ENCODE results near the gene UBE2D2. TPM values are rescaled to one million over a fixed set of nuclear protein-coding genes. Genes with fewer than 3 reads are reported as not detected.

Gene UBE2D2
- total and polyA plus RNA-seq, 2 of the 13 experiments (the other 11 are each of a cell fraction or from before 2014, with no cell fraction given): 79.1 to 109 TPM

DNA sequence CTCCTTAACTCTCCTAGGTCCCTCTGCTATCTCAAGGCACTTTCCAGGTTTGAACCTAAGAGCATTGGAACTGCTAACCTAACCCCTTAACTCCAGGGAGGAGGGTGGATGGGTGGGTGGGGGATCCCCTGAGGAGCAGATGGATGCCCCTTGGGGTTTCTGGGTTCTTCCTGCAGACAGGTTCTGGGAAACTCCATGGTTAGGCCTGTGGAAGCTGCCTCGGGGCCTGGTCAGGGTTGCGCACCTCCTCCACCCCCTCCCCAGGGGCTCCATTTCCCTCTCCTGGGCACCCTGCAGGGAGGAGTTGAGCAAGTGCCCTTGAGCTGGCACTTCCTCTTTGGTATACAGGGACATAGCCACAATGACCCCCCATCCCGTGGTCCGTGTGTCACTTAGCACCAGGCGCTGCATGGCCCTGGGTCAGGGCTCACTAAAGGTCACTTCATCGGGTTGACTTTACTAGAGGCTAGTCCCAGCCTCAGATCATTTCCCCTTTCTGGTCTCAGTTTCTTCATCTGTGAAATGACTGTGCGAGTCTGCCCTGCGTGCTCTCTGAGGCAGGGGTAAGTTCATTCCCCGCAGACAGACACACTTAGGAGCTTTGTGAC, 103.1 kb downstream of the UBE2D2 start (continued):
- TF ChIP-seq ZXDC (CRISPR knock-in tag; IDR thresholded peaks at IDR 0.05): no peak

DNA sequence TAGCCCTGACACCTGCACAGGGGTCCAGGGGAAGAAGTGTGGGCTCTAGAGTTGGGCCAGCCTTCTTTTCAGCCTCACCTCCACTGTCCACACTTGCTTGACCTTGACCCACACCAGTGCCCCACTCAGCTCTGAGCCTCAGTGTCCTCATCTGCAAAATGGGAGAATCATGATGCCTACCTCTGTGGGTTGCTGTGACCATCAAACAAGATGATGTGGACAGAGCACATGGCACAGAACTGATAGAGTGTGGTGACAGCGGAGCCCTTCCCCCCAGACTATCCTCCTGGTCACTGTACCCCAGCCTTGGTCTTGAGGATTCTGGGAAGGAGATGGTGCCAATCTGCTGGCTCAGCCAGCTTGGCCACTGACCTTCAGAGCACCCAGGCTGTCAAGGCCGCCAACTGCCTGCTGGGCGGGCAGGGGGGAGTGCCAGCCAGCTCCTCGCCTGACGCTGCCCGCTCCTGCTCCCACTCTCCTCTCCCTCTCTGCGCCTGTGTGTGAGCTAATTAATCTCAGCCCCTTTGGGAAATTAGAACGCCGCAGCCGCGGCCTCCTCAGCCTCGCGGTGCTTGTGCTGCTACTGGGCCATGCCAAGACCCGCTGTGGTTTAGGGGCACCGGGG, 103.7 kb downstream of the UBE2D2 start:
- H3K9me3 ChIP-seq (ENCODE audit: low read length): no peaks in the 10 kb centered on the region
- H3K27ac ChIP-seq (ENCODE audit: extremely low read length, insufficient read depth, low read length): no peak overlapping the region
- POLR2A ChIA-PET: interaction anchor here (3.5 kb wide), 1 partner anchor 10 kb away, joined by 12 read pairs; no protein-coding TSS in a partner anchor
- intact Hi-C loops (cut with micrococcal nuclease; ENCODE audit: unreplicated experiment) (no loop called here), in situ Hi-C loops (cut with HindIII; ENCODE audit: extremely low pct_ligation_motif_present, low pct_unique_long_range_greater_than_20kb) (no loop called here)
- peaks cover 53% of the 10 kb centered on the region for H3K4me1 ChIP-seq (ENCODE audit: insufficient read depth, low read length)
- no peak for ATAC-seq
- H3K27me3 ChIP-seq (ENCODE audit: control insufficient read depth in 1 of 2, insufficient read depth in 2 of 2, low read length in 2 of 2): no peaks in the 10 kb centered on the region
- no peak for FAIRE-seq
- H3K9ac ChIP-seq (ENCODE audit: insufficient read depth, low read depth, low read length): no peak overlapping the region
- H3K4me3 ChIP-seq (replicated peaks in 1 of 3; ENCODE audit: insufficient read depth in 1 of 3, low read depth in 2 of 3, low read length in 3 of 3): no peak overlapping the region
- no peak overlapping the region for H3K4me2 ChIP-seq (ENCODE audit: low read depth, low read length)
- no peak overlapping the region for H2AFZ ChIP-seq (ENCODE audit: low read length)
- no peak for DNase-seq (ENCODE audit: low spot score)
- CTCF ChIA-PET (ENCODE audit: low intra/inter-chr PET ratio, low total read pairs): no interaction called here
- WGBS (ENCODE audit: low lambda C conversion rate): 97% methylated on average over 11 of the region's 15 CpGs
- TF ChIP-seq ZMYM3 (CRISPR knock-in tag; IDR thresholded peaks at IDR 0.05) (peak; percentile 45; the same call in 1 of the 2 replicates), ZNF589 (CRISPR knock-in tag; conservative IDR thresholded peaks at IDR 0.05) (no peak), HNRNPL (IDR thresholded peaks at IDR 0.05; ENCODE audit: low read depth, low read length) (0 out of 2 replicates have a peak, but pooled peaks have one; percentile 60), KDM1A (CRISPR knock-in tag; IDR thresholded peaks at IDR 0.05) (0 out of 2 replicates have a peak, but pooled peaks have one; percentile 48), ZNF460 (CRISPR knock-in tag; IDR thresholded peaks at IDR 0.05; ENCODE audit: borderline replicate concordance) (no peak), ZNF629 (CRISPR knock-in tag; conservative IDR thresholded peaks at IDR 0.05) (peak; percentile 95)
- H3K79me2 ChIP-seq (ENCODE audit: insufficient read depth, low read length): peaks cover 92% of the 10 kb centered on the region
- no TSS peak for BruUV-seq (replicated peaks)
- peaks cover 13 to 32% of the 10 kb centered on the region in 2 experiments for H3K36me3 ChIP-seq (replicated peaks in 1 of 2; ENCODE audit: control insufficient read depth in 1 of 2, insufficient read depth in 2 of 2, low read length in 2 of 2)
- H4K20me1 ChIP-seq (ENCODE audit: insufficient read depth, low read length): peaks cover 77% of the 10 kb centered on the region
